ENCODE measurements around the gene SAMD13. TPM values are rescaled to one million over a fixed set of nuclear protein-coding genes. Genes with fewer than 3 reads are reported as not detected.

The SAMD13 gene
- total RNA-seq, 1 donor from 2014 or later = 0.60 TPM

DNA sequence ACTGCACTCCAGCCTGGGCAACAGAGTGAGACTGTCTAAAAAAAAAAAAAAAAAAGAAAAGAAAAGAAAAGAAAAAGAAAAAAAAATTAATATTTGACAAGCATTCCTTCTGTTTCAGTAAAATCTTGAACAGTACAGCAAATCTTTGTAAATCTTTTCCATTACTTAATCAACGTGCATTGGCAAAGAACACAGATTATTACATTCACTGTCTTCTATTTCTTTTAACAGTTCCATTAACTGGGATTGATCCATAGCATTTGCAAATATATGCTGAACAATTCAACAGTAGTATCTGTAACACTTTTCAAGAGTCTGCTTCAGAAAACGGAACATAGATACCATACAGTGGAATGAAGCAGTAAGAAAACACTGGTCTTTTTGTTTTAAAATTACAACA, 9.8 kb downstream of the SAMD13 start:
- intact Hi-C loops (cut with micrococcal nuclease) = no loop called here
- H3K4me1 Mint-ChIP-seq (ENCODE audit: low read depth) = no peaks in the 10 kb centered on the region
- H3K27me3 Mint-ChIP-seq (ENCODE audit: insufficient read depth) = peaks cover 9% of the 10 kb centered on the region
- no peak for DNase-seq (ENCODE audit: low spot score)
- H3K27ac Mint-ChIP-seq = no peak overlapping the region
- H3K4me3 Mint-ChIP-seq = no peak overlapping the region
- H3K36me3 Mint-ChIP-seq (ENCODE audit: low read depth) = no peaks in the 10 kb centered on the region
- peaks cover 13% of the 10 kb centered on the region for H3K9me3 Mint-ChIP-seq

DNA sequence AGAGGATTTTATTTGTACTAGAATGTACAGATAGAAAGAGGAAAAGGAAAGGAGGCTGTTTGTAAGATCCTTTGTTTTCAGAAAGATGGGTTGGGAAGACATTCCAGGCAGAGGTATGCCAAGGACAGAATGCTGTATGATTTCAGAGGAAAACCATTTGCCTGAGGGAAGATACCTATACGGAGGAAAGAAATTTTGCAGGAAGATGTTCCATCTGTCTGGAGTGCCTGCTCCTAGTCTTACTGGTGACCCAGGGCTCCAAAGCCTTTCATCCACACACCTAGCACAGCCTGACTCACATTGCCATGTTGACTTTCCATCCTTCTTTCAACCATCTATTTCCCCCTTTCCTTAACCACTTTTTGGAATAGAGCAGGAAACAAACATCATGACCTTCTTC, 18.2 kb downstream of the SAMD13 start:
- H3K4me1 Mint-ChIP-seq (ENCODE audit: low read depth) = peaks cover 7% of the 10 kb centered on the region
- no peak overlapping the region for H3K4me3 Mint-ChIP-seq
- H3K36me3 Mint-ChIP-seq (ENCODE audit: low read depth) = no peaks in the 10 kb centered on the region
- peaks cover 2% of the 10 kb centered on the region for H3K27me3 Mint-ChIP-seq (ENCODE audit: insufficient read depth)
- no peak overlapping the region for H3K27ac Mint-ChIP-seq
- intact Hi-C loops (cut with micrococcal nuclease) = no loop called here
- peaks cover 14% of the 10 kb centered on the region for H3K9me3 Mint-ChIP-seq
- no peak for DNase-seq (ENCODE audit: low spot score)

DNA sequence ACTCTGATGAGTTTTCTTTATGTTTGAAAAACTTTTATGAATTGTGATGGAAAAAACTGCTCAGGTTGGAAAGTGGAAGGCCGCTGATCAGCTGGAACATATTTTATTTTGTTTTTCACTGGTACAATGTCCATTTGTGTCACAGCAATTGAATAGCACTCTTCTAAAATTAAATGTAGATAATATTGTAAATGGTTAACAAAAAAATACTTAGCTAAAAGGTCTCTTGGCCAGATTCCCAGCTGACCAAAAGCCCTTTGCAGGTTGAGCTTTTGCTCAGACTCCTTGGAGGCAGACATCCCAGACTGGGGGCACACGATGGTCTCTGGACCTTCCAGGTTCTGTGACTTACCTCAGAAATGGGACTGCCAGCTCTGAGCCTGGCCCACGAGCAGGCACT, 26.3 kb downstream of the SAMD13 start:
- Mint-ChIP-seq H3K9me3 (no peaks in the 10 kb centered on the region), H3K4me1 (ENCODE audit: low read depth) (no peaks in the 10 kb centered on the region), H3K27ac (no peak overlapping the region), H3K4me3 (no peak overlapping the region), H3K36me3 (ENCODE audit: low read depth) (no peaks in the 10 kb centered on the region), H3K27me3 (ENCODE audit: insufficient read depth) (no peaks in the 10 kb centered on the region)
- intact Hi-C loops (cut with micrococcal nuclease) = no loop called here
- DNase-seq (ENCODE audit: low spot score) = no peak

DNA sequence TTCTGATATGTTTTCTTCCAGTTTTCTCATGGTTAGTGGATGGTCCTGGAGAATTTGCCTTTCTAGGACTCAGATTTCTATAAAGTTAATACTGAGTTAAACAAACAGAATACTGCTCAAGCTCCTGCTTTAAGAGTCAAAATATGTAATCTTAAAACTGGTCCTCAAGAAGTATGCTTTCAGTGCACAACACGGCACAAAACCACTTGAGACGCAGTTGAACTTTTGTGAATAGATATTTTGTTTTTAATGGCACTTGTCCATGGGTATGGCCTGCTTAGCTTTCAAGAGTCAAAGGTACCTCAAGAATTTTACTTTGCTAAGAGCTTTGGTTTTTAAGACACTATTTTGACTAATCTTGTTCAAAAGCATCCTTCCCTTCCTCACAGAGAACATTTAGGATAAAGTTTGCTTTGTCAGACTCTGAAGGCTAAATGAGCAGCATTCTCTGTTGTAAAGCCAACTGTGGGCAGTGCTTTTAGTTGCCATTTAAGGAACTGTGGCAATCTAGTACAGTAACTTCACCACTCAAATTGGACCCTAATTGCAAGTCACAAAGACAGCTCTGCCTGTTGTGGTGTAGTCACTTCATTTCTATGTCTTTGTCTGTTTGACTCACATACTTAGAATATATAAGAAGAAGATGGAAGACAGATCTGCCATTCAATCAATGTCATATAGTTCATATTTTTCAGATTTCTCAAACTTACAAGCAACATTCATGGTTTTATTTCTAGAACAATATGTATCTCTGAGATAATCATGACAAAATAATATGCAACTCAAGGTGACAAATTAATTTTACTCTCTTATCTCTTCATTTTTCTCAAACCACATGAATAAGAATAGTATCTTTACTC, 28.8 kb downstream of the SAMD13 start:
- no peak for DNase-seq (ENCODE audit: low spot score)
- H3K27ac Mint-ChIP-seq = no peak overlapping the region
- no peaks in the 10 kb centered on the region for H3K4me1 Mint-ChIP-seq (ENCODE audit: low read depth)
- H3K4me3 Mint-ChIP-seq = no peak overlapping the region
- H3K9me3 Mint-ChIP-seq = peaks cover 4% of the 10 kb centered on the region
- H3K36me3 Mint-ChIP-seq (ENCODE audit: low read depth) = no peaks in the 10 kb centered on the region
- H3K27me3 Mint-ChIP-seq (ENCODE audit: insufficient read depth) = peaks cover 2% of the 10 kb centered on the region
- intact Hi-C loops (cut with micrococcal nuclease) = no loop called here

DNA sequence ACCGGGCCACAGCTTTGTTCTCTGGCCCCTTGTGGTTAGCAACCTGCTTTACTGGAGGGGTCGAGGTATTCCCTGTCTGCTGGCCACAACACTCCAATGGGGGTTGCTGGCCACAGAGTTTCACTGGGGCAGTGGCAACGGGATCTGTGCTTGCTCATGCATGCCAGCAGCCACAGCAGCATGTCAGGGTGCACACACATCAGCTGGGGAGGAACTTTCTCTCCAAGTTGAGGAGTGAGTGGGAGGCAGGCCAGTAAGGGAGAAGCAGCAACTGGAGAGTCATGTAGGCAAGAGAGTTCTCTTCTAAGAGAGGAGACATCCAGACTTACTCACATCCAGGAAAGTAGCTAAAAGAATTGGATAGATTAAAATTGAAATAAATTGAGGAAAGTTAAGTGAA, 38.0 kb downstream of the SAMD13 start:
- H3K36me3 Mint-ChIP-seq (ENCODE audit: low read depth) = no peaks in the 10 kb centered on the region
- H3K9me3 Mint-ChIP-seq = peaks cover 8% of the 10 kb centered on the region
- H3K27me3 Mint-ChIP-seq (ENCODE audit: insufficient read depth) = peaks cover under 1% of the 10 kb centered on the region
- H3K4me3 Mint-ChIP-seq = no peak overlapping the region
- no peak overlapping the region for H3K27ac Mint-ChIP-seq
- no peak for DNase-seq (ENCODE audit: low spot score)
- no peaks in the 10 kb centered on the region for H3K4me1 Mint-ChIP-seq (ENCODE audit: low read depth)
- intact Hi-C loops (cut with micrococcal nuclease) = no loop called here

DNA sequence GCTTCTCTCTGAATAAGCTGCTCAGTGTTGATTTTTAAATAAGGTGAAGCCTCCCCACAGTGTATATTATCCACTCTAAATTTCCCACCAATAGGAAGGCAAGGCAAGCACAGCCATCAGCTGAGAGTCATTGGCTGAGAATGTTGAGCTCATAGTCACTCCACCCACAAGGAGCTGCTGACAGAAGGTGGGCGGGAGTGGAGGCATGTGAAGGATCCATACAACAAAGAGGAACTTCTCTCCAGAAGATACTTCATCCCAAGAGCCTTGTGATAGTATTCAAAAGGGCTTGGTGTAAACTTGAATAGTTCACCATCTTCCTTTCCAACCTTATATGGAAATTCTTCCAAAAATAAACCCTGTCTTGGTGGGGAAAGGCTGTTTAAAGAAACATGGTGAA, 42.8 kb downstream of the SAMD13 start:
- intact Hi-C loops (cut with micrococcal nuclease) = no loop called here
- Mint-ChIP-seq H3K9me3 (no peaks in the 10 kb centered on the region), H3K36me3 (ENCODE audit: low read depth) (no peaks in the 10 kb centered on the region), H3K27me3 (ENCODE audit: insufficient read depth) (no peaks in the 10 kb centered on the region), H3K4me1 (ENCODE audit: low read depth) (no peaks in the 10 kb centered on the region), H3K4me3 (no peak overlapping the region), H3K27ac (no peak overlapping the region)
- no peak for DNase-seq (ENCODE audit: low spot score)

DNA sequence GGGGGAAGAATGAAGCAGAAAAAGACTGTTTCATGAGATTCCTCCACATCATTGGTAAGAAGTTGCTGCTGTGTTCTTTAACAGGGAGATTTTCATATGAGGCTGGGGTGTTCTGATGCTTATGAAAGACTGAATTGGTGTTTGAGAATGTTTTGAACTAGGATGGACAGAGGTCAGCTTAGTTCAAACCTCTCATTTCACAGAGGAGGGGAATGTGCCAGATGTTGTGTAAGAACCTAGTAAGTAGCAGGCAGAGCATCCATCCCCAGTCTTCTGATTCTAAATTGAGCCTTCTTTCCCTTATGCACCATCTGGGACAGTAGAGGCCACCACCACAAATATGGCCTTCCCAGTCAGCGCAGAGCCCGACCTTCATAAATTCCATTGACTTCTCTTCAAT, 43.7 kb downstream of the SAMD13 start:
- no peak overlapping the region for H3K27ac Mint-ChIP-seq

DNA sequence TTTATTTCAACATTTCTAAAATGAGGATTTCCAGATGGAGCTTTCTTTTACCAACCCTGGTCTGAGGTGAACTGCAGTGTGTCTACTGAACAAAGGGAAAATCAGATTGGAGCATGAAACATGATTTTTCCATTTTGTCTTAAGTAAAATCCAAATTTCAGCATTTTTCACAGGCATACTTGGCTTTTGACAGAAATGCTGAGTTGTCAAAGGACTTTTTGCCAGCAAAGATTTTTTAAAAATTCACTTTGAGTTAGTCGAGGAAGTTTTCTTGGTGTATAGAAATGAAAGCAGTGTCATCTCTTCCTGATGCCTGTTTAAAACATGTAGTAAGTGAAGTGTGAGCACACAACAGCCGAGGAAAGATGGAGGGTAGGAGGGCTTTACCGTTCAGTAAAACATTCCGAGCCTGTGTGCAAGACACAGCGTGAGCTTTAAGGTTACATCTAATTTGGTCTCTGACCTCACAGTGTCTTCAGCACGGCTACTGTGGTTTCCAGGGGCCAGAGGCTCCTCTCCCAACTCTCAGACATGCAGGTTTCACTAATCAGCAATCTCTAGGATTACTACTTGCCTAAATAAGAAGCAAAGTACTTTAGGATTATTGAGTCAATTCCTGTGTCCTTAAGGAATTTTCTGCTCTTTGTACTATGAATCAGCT, 45.9 kb downstream of the SAMD13 start:
- intact Hi-C loops (cut with micrococcal nuclease) = no loop called here
- Mint-ChIP-seq H3K4me1 (ENCODE audit: low read depth) (no peaks in the 10 kb centered on the region), H3K27me3 (ENCODE audit: insufficient read depth) (no peaks in the 10 kb centered on the region), H3K36me3 (ENCODE audit: low read depth) (no peaks in the 10 kb centered on the region), H3K4me3 (no peak overlapping the region), H3K9me3 (no peaks in the 10 kb centered on the region), H3K27ac (no peak overlapping the region)
- no peak for DNase-seq (ENCODE audit: low spot score)

More for the DNA sequence above, 43.7 kb downstream of the SAMD13 start:
- Mint-ChIP-seq H3K36me3 (ENCODE audit: low read depth) (no peaks in the 10 kb centered on the region), H3K27me3 (ENCODE audit: insufficient read depth) (no peaks in the 10 kb centered on the region), H3K4me3 (no peak overlapping the region), H3K4me1 (ENCODE audit: low read depth) (no peaks in the 10 kb centered on the region), H3K9me3 (no peaks in the 10 kb centered on the region)
- intact Hi-C loops (cut with micrococcal nuclease) = no loop called here
- no peak for DNase-seq (ENCODE audit: low spot score)

DNA sequence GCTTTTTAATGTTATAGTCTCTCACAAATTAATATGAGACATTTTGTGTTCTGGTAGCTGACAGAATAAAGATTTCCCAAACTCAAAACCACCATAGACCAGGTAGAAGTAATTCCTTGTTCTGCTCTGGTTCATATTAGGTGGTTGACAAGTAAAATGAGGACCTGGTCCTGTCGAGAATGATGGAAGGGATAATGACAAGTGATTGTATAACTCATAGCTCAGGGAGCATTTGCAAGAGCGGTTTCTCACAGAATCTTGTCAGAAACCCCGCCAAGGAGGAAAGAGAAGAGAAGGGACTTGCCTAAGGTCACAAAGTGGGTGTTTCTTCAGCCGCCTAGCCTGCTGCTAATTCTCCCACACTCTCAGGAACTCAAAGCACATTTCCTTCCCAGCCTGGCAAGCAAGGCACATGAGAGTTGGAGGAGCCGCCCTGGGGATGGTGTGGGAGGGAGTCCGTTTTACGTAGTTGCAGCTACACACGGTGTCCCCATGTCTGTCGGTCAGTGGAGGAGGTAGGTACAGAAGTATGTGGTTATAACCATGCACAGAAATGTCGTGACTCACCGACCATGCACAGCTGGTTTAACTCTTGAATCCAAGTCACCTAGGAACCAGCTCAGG, 46.5 kb downstream of the SAMD13 start:
- H3K4me3 Mint-ChIP-seq = no peak overlapping the region
- no peak for DNase-seq (ENCODE audit: low spot score)
- no peaks in the 10 kb centered on the region for H3K36me3 Mint-ChIP-seq (ENCODE audit: low read depth)
- no peaks in the 10 kb centered on the region for H3K4me1 Mint-ChIP-seq (ENCODE audit: low read depth)
- H3K27me3 Mint-ChIP-seq (ENCODE audit: insufficient read depth) = no peaks in the 10 kb centered on the region
- H3K9me3 Mint-ChIP-seq = no peaks in the 10 kb centered on the region
- H3K27ac Mint-ChIP-seq = no peak overlapping the region
- intact Hi-C loops (cut with micrococcal nuclease) = no loop called here

DNA sequence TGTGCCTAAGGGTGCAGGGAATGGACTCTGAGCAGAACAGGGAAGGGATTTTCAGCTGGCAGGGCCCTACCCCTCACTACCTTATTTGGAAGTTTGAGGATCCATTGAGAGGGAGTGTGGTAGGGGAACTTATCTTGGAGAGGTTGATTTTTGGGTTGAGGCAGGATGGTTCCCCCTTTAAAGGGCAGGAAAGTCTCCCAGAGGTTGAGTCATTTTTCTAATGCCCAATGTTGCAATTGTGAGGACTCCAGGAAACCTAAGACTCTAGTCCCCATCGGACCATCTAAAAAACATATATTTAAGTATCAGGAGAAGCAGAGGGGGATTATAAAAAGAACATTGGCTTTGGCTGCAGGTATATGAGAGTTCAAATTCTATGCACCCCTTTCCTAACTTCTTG, 47.3 kb downstream of the SAMD13 start:
- no peaks in the 10 kb centered on the region for H3K4me1 Mint-ChIP-seq (ENCODE audit: low read depth)
- no peaks in the 10 kb centered on the region for H3K36me3 Mint-ChIP-seq (ENCODE audit: low read depth)
- intact Hi-C loops (cut with micrococcal nuclease) = no loop called here
- no peak for DNase-seq (ENCODE audit: low spot score)
- H3K27ac Mint-ChIP-seq = no peak overlapping the region
- H3K9me3 Mint-ChIP-seq = no peaks in the 10 kb centered on the region
- H3K4me3 Mint-ChIP-seq = no peak overlapping the region
- no peaks in the 10 kb centered on the region for H3K27me3 Mint-ChIP-seq (ENCODE audit: insufficient read depth)

DNA sequence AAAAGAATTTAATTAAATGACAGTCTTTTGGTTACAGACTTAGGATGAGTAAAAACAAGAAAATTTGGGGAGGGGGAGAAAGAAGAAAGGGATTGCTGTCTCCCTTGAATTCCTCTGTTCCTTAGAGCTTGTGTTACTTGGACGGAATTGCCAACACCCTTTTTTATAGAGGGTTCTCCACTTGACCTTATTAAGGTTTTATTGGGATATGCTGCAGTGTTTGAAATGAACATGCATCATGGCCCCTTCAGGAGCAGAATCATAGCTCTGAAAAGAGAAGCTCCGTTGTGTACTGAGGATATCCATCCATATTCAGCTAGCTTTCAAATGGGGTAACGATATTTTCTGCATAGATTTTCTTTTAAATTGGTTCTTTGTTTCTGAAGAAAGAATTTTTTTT, 48.6 kb downstream of the SAMD13 start:
- intact Hi-C loops (cut with micrococcal nuclease) = no loop called here
- H3K9me3 Mint-ChIP-seq = no peaks in the 10 kb centered on the region
- no peak overlapping the region for H3K27ac Mint-ChIP-seq
- H3K36me3 Mint-ChIP-seq (ENCODE audit: low read depth) = no peaks in the 10 kb centered on the region
- no peak for DNase-seq (ENCODE audit: low spot score)
- no peak overlapping the region for H3K4me3 Mint-ChIP-seq
- no peaks in the 10 kb centered on the region for H3K27me3 Mint-ChIP-seq (ENCODE audit: insufficient read depth)
- H3K4me1 Mint-ChIP-seq (ENCODE audit: low read depth) = no peaks in the 10 kb centered on the region

DNA sequence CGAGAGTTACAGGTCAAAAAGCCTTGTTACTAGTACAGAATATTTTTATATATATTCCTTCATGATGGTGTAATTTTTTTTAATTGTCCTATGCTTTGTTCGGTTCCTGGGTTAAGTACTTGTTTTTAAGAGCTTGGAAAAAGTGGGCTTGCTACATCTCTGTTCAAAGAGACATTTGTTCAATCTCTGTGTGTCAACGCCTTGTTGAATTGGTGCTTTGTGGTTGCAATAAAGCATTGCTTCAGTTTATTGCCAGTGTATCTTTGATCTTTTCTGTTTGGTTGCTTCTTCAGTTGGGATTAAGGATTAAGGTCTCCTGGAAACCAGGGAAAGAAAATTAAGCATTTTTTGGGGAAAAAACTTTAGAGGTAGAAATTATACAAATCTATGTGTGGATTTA, 49.0 kb downstream of the SAMD13 start:
- intact Hi-C loops (cut with micrococcal nuclease) = no loop called here
- H3K4me1 Mint-ChIP-seq (ENCODE audit: low read depth) = no peaks in the 10 kb centered on the region
- no peak overlapping the region for H3K27ac Mint-ChIP-seq
- no peak overlapping the region for H3K4me3 Mint-ChIP-seq
- DNase-seq (ENCODE audit: low spot score) = no peak
- no peaks in the 10 kb centered on the region for H3K9me3 Mint-ChIP-seq
- H3K27me3 Mint-ChIP-seq (ENCODE audit: insufficient read depth) = no peaks in the 10 kb centered on the region
- no peaks in the 10 kb centered on the region for H3K36me3 Mint-ChIP-seq (ENCODE audit: low read depth)

Data from activated T-helper 1 cell treated with anti-CD3 and anti-CD28 coated beads, Interleukin-12 subunit alpha, Interleukin-12 subunit beta, Interleukin-2, Interleukin-4 antibody, amounts not matched to agents 30 ng/mL and 10 ng/mL and 1 ng/mL, durations not matched to agents 14 hours and 24 hours and 36 hours (primary cell).